HG03432 (cell line): ENCODE results near the gene GCM1.

Source experiments
- ATAC-seq: cut with Tn5 transposase; IDR thresholded peaks from one replicate; pipeline ENCODE4 v1.9.1; 2021; ENCODE audit warnings: mild to moderate bottlenecking, moderate library complexity; ENCODE audit not compliant: unreplicated experiment

GCM1 gene

DNA sequence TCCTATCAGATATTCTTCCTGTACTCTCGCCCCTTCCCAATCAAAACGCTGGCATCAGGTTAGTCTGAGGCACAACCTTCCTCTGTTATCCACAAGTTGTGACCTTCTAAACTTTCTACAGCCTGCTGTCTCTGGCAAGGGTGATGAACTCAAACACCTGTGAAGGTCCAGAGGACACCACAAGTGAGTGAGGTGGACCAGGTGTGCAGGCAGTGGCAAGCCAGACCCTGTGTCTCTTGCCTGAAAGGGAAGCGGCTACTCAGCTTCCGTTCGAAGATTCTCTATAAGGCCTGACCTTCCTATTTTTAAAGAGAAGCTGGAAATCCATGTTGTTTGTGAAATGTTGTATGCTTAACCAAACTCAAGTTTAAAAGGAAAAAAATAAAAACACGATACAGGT is 36.8 kb downstream of the GCM1 start:
- no peak for ATAC-seq

DNA sequence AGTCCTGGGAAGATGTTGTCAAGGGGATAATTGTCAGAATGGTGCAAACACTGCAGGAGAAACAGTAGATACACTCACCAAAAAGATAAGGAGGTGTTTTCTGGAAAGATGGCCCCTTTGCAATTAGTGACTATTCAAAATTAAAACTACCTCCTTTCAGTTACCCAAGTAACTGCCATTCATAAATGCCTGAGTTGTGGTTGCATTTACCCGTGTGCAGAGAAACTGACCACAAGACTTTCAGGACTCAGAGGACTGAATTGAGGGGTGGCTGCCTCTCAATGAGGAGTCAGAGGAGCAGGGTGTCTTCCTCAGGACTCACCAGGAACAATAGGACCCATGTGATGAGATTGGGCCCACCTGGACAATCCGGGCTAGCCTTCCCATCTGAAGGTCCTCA is 39.0 kb downstream of the GCM1 start:
- ATAC-seq: peak; percentile 77

GRCh38 chr6:53107091-53107490 is 41.5 kb downstream of the GCM1 start:
- no peak for ATAC-seq

DNA sequence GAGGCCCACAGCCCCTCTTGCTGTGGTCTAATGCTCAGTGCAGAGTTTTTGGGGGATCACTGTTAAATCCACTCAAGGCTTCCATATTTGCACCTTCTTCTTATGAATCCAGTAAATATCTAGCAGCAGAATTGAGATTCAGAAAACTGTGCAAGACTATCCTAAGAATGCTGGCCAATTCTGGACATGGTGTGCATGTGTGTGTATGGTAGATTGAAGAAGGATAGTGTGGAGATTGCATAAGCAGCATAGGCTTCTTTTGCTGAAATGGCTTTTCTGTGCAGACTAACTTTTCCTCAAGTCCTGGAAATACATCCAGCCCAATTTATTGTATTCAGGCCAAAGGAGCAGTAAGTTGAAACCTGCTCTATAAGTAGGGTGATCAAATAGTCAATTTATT is 43.7 kb downstream of the GCM1 start:
- ATAC-seq: no peak

- no peak for ATAC-seq
Observed at GRCh38 chr6:53103993-53104675, 44.5 kb downstream of the GCM1 start.

- ATAC-seq: no peak
Observed at GRCh38 chr6:53101006-53101405, 47.6 kb downstream of the GCM1 start.

- no peak for ATAC-seq
Observed at GRCh38 chr6:53100561-53100960, 48.1 kb downstream of the GCM1 start.

- ATAC-seq: no peak
Observed at GRCh38 chr6:53095716-53096115, 52.9 kb downstream of the GCM1 start.

GRCh38 chr6:53095270-53095669 is 53.4 kb downstream of the GCM1 start:
- no peak for ATAC-seq

GRCh38 chr6:53090576-53090975 is 58.1 kb downstream of the GCM1 start:
- ATAC-seq: no peak

DNA sequence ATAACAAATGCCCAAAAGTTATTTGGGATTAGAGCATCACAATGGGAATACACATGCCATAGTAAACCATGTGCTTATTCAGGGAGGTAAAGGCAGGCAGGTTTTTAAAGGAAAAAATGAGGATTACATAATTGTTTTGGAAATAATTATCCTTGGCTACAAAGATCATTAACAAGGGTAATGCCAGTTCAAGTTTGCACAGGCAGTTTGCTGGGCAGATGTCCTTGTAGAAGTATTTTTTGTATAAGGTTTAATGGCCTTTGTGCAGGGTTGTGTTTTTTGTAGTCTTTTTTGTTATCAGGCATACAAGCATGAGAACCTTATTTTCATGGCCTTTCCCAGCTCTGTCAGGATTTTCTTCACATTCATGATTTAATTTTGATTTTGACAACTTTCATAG is 58.7 kb downstream of the GCM1 start:
- no peak for ATAC-seq

- no peak for ATAC-seq
Observed at GRCh38 chr6:53086302-53086701, 62.3 kb downstream of the GCM1 start.

DNA sequence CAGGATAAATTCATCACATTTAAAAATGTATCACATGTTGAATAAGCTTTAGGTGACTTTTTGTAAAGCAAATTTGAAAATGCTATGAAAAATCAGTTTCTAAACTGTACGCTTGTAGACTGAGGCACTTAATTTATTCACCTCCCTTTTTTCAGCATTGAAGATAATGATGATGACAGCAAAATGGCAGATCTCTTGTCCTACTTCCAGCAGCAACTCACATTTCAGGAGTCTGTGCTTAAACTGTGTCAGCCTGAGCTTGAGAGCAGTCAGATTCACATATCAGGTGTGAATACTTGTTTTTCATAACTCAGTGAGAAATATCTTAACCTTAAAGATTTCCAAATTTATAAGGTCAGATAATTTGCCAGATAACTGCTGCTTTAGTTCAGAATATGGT is 67.8 kb downstream of the GCM1 start:
- no peak for ATAC-seq
